Keratinocyte (primary cell): ENCODE measurements around the gene SLC39A11.

Experiments
- CTCF ChIP-seq, 3 experiments: IDR thresholded peaks in 1 of 3; conservative IDR thresholded peaks in 1 of 3; optimal IDR thresholded peaks in 1 of 3; 2 replicates in 2 of 3; 3 replicates in 1 of 3; pipeline versions ENCODE3 to v1.5.1; 2011; ENCODE audit warnings: low read length in 3 of 3, mild to moderate bottlenecking in 3 of 3, moderate library complexity in 2 of 3, control low read depth in 1 of 3, inconsistent platforms in 1 of 3; ENCODE audit not compliant: insufficient read depth in 2 of 3; ENCODE audit errors: extremely low read depth in 1 of 3
- EZH2 ChIP-seq: IDR thresholded peaks from one replicate; pipeline ENCODE4 v1.6.1; 2012; ENCODE audit warnings: inconsistent platforms, mild to moderate bottlenecking, low read length, moderate library complexity

- TF ChIP-seq CTCF (optimal IDR thresholded peaks at IDR 0.05 in 1 of 3, IDR thresholded peaks at IDR 0.05 in 1 of 3, conservative IDR thresholded peaks at IDR 0.05 in 1 of 3; ENCODE audit: extremely low read depth in 1 of 3, insufficient read depth in 2 of 3, low read length in 3 of 3): no peak
- no peak for TF ChIP-seq EZH2
Measured at GRCh38 chr17:72705905-72706395, 386.5 kb downstream of the SLC39A11 start.
